Epithelial cell of esophagus (primary cell): Measurements from ENCODE around the gene BMPR2.
"Not testable (repeated sequence)": the region's sequence is repeated elsewhere in the genome, so short reads cannot be mapped to it uniquely, and the experiment has no call there.

Experiments used
- DNase-seq: peaks from one replicate; pipeline ENCODE4 v3.0.0; 2010; ENCODE audit warnings: low read depth
- H3K4me3 ChIP-seq: 2 replicates; pipeline ENCODE4 v1.5.1; 2011; ENCODE audit warnings: mild to moderate bottlenecking, low read length, control low read depth
- CTCF ChIP-seq: IDR thresholded peaks from 2 replicates; pipeline ENCODE4 v1.5.1; 2011; ENCODE audit warnings: low read depth, mild to moderate bottlenecking, low read length, control low read depth, inconsistent platforms; ENCODE audit not compliant: insufficient read depth; ENCODE audit errors: missing control alignments

BMPR2 gene

GRCh38 chr2:202560200-202560599, 184.1 kb downstream of the BMPR2 start:
- no peak for TF ChIP-seq CTCF
- DNase-seq = no peak
- H3K4me3 ChIP-seq = no peak overlapping the region

- TF ChIP-seq CTCF = no peak
- no peak overlapping the region for H3K4me3 ChIP-seq
- DNase-seq = no peak
These were observed 188.1 kb downstream of the BMPR2 start for GRCh38 chr2:202564226-202564625.

GRCh38 chr2:202566286-202566685, 190.2 kb downstream of the BMPR2 start:
- H3K4me3 ChIP-seq = no peak overlapping the region
- peak; percentile 45 for DNase-seq
- TF ChIP-seq CTCF = no peak

GRCh38 chr2:202574541-202574940, 198.4 kb downstream of the BMPR2 start:
- H3K4me3 ChIP-seq = no peak overlapping the region
- DNase-seq = peak; percentile 23
- TF ChIP-seq CTCF = no peak

GRCh38 chr2:202575194-202575593, 199.1 kb downstream of the BMPR2 start:
- not testable (repeated sequence) for H3K4me3 ChIP-seq, DNase-seq

GRCh38 chr2:202577250-202578183, 201.4 kb downstream of the BMPR2 start:
- H3K4me3 ChIP-seq = no peak overlapping the region
- no peak for TF ChIP-seq CTCF
- DNase-seq = no peak

GRCh38 chr2:202582846-202583245, 206.7 kb downstream of the BMPR2 start:
- H3K4me3 ChIP-seq, DNase-seq: not testable (repeated sequence)

- H3K4me3 ChIP-seq = no peak overlapping the region
- no peak for TF ChIP-seq CTCF
- no peak for DNase-seq
These were observed 207.6 kb downstream of the BMPR2 start for GRCh38 chr2:202583709-202584219.
